IMR-90 (cell line): ENCODE measurements around the gene TTYH3. TPM values are rescaled to one million over a fixed set of nuclear protein-coding genes. Genes with fewer than 3 reads are reported as not detected.

ENCODE experiments used
- ATAC-seq: fragments of 200-7000 bp; cut with Tn5 transposase; 2 replicates; pipeline ENCODE4 v1.9.1; 2020; ENCODE audit warnings: low read depth, mild to moderate bottlenecking, moderate library complexity
- BruUV-seq: library from RNA; stranded (reverse); fragments of 400-500 nt; replicated peaks from 2 replicates; lab custom pipeline; 2021; lab: Mats Ljungman, UMichigan
- CTCF ChIA-PET: fragments of 300-600 bp; formaldehyde crosslinking; extraction: SDS; loops from one replicate; lab custom pipeline; 2021; ENCODE audit warnings: antibody characterized with exemption; lab: Yijun Ruan, JAX
- POLR2A ChIA-PET: fragments of 300-600 bp; sonication (Branson Sonifier 250); formaldehyde crosslinking; loops from one replicate; lab custom pipeline; 2022; ENCODE audit warnings: antibody characterized with exemption; ENCODE audit not compliant: unreplicated experiment; lab: Charles Lee
- DNase-seq: peaks from one replicate; pipeline ENCODE4 v3.0.0; 2013
- H2AFZ ChIP-seq: replicated peaks from 2 replicates; pipeline ENCODE3; 2013; ENCODE audit warnings: low read length, mild to moderate bottlenecking; ENCODE audit not compliant: poor library complexity
- H2AK5ac ChIP-seq: 2 replicates; pipeline ENCODE4 v1.6.1; 2013; ENCODE audit warnings: low read depth, low read length, inconsistent platforms
- H2AK9ac ChIP-seq: replicated peaks from 2 replicates; pipeline ENCODE3; 2013; ENCODE audit warnings: mild to moderate bottlenecking, low read depth, low read length, moderate library complexity; ENCODE audit not compliant: poor library complexity
- H2BK120ac ChIP-seq: 2 replicates; pipeline ENCODE4 v1.6.1; 2013; ENCODE audit warnings: low read depth, low read length, inconsistent platforms
- H2BK15ac ChIP-seq: 3 replicates; pipeline ENCODE4 v1.6.1; 2013; ENCODE audit warnings: low read depth, low read length, inconsistent platforms
- H2BK20ac ChIP-seq: 2 replicates; pipeline ENCODE4 v1.6.1; 2013; ENCODE audit warnings: low read depth, mild to moderate bottlenecking, inconsistent platforms, low read length, moderate library complexity
- H2BK5ac ChIP-seq: 2 replicates; pipeline ENCODE4 v1.6.1; 2013; ENCODE audit warnings: mild to moderate bottlenecking, low read depth, low read length, inconsistent platforms; ENCODE audit not compliant: poor library complexity, severe bottlenecking
- H3K14ac ChIP-seq: replicated peaks from 2 replicates; pipeline ENCODE4 v1.6.1; 2013; ENCODE audit warnings: low read depth, low read length, inconsistent platforms
- H3K18ac ChIP-seq: 2 replicates; pipeline ENCODE4 v1.6.1; 2013; ENCODE audit warnings: low read depth, low read length, control low read depth
- H3K23ac ChIP-seq: 2 replicates; pipeline ENCODE4 v1.6.1; 2013; ENCODE audit warnings: low read depth, low read length, inconsistent platforms
- H3K27ac ChIP-seq: 2 replicates; pipeline ENCODE4 v1.5.1; 2013; ENCODE audit warnings: mild to moderate bottlenecking, control low read depth, low read length; ENCODE audit not compliant: insufficient read depth
- H3K27me3 ChIP-seq: 2 replicates; pipeline ENCODE4 v1.6.1; 2013; ENCODE audit warnings: low read length; ENCODE audit not compliant: control insufficient read depth, insufficient read depth
- H3K36me3 ChIP-seq: 2 replicates; pipeline ENCODE4 v1.6.1; 2013; ENCODE audit warnings: low read length, mixed read lengths; ENCODE audit not compliant: control insufficient read depth, insufficient read depth
- H3K4ac ChIP-seq: 2 replicates; pipeline ENCODE4 v1.6.1; 2013; ENCODE audit warnings: low read depth, low read length, inconsistent platforms
- H3K4me1 ChIP-seq: 2 replicates; pipeline ENCODE4 v1.6.1; 2013; ENCODE audit warnings: low read length, mixed read lengths; ENCODE audit not compliant: control insufficient read depth, insufficient read depth
- H3K4me2 ChIP-seq: 2 replicates; pipeline ENCODE4 v1.6.1; 2013; ENCODE audit warnings: low read depth, mild to moderate bottlenecking, control low read depth, low read length, moderate library complexity
- H3K4me3 ChIP-seq: 2 replicates; pipeline ENCODE4 v1.5.1; 2013; ENCODE audit warnings: low read depth, mild to moderate bottlenecking, control low read depth, low read length, moderate library complexity; ENCODE audit not compliant: insufficient read depth
- H3K56ac ChIP-seq: 2 replicates; pipeline ENCODE4 v1.6.1; 2013; ENCODE audit warnings: low read length, inconsistent platforms; ENCODE audit not compliant: insufficient read depth; ENCODE audit errors: extremely low read depth
- H3K79me1 ChIP-seq, 2 experiments: 2 replicates each; pipeline ENCODE4 v1.6.1; 2013; ENCODE audit warnings: low read length in 2 of 2, inconsistent platforms in 1 of 2, low read depth in 1 of 2
- H3K9ac ChIP-seq: 2 replicates; pipeline ENCODE4 v1.6.1; 2013; ENCODE audit warnings: low read depth, low read length, control low read depth
- H3K9me1 ChIP-seq: 2 replicates; pipeline ENCODE4 v1.6.1; 2013; ENCODE audit warnings: low read length, inconsistent platforms; ENCODE audit not compliant: insufficient read depth
- H3K9me3 ChIP-seq: 2 replicates; pipeline ENCODE4 v1.6.1; 2013; ENCODE audit warnings: low read length; ENCODE audit not compliant: control insufficient read depth, insufficient read depth
- H4K20me1 ChIP-seq: 2 replicates; pipeline ENCODE4 v1.6.1; 2013; ENCODE audit warnings: low read length, inconsistent platforms; ENCODE audit not compliant: insufficient read depth
- H4K5ac ChIP-seq: 2 replicates; pipeline ENCODE4 v1.6.1; 2013; ENCODE audit warnings: mild to moderate bottlenecking, low read depth, low read length, control low read depth
- H4K8ac ChIP-seq, 2 experiments: 2 replicates each; pipeline ENCODE4 v1.6.1; 2013; ENCODE audit warnings: low read depth in 2 of 2, low read length in 2 of 2, control low read depth in 1 of 2, inconsistent platforms in 1 of 2
- H4K91ac ChIP-seq: 2 replicates; pipeline ENCODE4 v1.6.1; 2013; ENCODE audit warnings: low read depth, low read length, inconsistent platforms; ENCODE audit not compliant: insufficient read depth
- CEBPB ChIP-seq: IDR thresholded peaks from 2 replicates; pipeline ENCODE4 v1.6.1; 2012; ENCODE audit warnings: low read depth, low read length, improper control_type of control experiment
- CHD1 ChIP-seq: IDR thresholded peaks from 2 replicates; pipeline ENCODE4 v1.6.1; 2012; ENCODE audit warnings: low read depth, low read length, improper control_type of control experiment
- CTCF ChIP-seq: conservative IDR thresholded peaks from 2 replicates; pipeline ENCODE4 v1.5.1; 2012; ENCODE audit warnings: mild to moderate bottlenecking, low read depth, low read length, improper control_type of control experiment
- MAFK ChIP-seq: IDR thresholded peaks from 2 replicates; pipeline ENCODE4 v1.6.1; 2012; ENCODE audit warnings: low read depth, low read length, improper control_type of control experiment
- MAZ ChIP-seq: IDR thresholded peaks from 2 replicates; pipeline ENCODE4 v1.6.1; 2012; ENCODE audit warnings: low read depth, mild to moderate bottlenecking, low read length, improper control_type of control experiment, moderate library complexity, borderline replicate concordance
- MXI1 ChIP-seq: IDR thresholded peaks from 2 replicates; pipeline ENCODE4 v1.6.1; 2012; ENCODE audit warnings: low read depth, mild to moderate bottlenecking, low read length, moderate library complexity, borderline replicate concordance
- NFE2L2 ChIP-seq: fragments of 150-350 bp; IDR thresholded peaks from 2 replicates; pipeline ENCODE4 v1.6.1; 2016; ENCODE audit warnings: low read depth, mild to moderate bottlenecking, low read length
- POLR2A ChIP-seq: IDR thresholded peaks from 2 replicates; pipeline ENCODE4 v1.6.1; 2012; ENCODE audit warnings: mild to moderate bottlenecking, low read depth, low read length
- RAD21 ChIP-seq: IDR thresholded peaks from 2 replicates; pipeline ENCODE4 v1.6.1; 2012; ENCODE audit warnings: low read length, improper control_type of control experiment
- RCOR1 ChIP-seq: IDR thresholded peaks from 2 replicates; pipeline ENCODE4 v1.6.1; 2012; ENCODE audit warnings: mild to moderate bottlenecking, low read length, improper control_type of control experiment; ENCODE audit not compliant: insufficient replicate concordance
- SMC3 ChIP-seq: fragments of 150-350 bp; IDR thresholded peaks from 2 replicates; pipeline ENCODE4 v1.6.1; 2016; ENCODE audit warnings: low read depth, mild to moderate bottlenecking, antibody characterized with exemption, low read length, moderate library complexity
- dilution Hi-C: fragments of 300-500 bp; cut with HindIII; formaldehyde crosslinking; loops from one replicate; pipeline ENCODE4 v1.14.3; 2018; ENCODE audit warnings: low sequenced_read_pairs; ENCODE audit not compliant: unreplicated experiment
- in situ Hi-C: fragments of 300-500 bp; cut with MboI; formaldehyde crosslinking; loops from 3 replicates; pipeline ENCODE4 v1.14.3; 2019; ENCODE audit warnings: low sequenced_read_pairs, inconsistent platforms, mixed read lengths
- intact Hi-C: fragments of 100-400 bp; cut with micrococcal nuclease; formaldehyde crosslinking; loops from 2 replicates; pipeline ENCODE4 v1.10.0; 2022
- polyA plus RNA-seq, 3 experiments: library from polyadenylated mRNA; depleted of rRNA; stranded (reverse); fragments of >200 nt; gene quantifications; 2 replicates each; pipeline ENCODE4 v1.2.3, GENCODE V29; 2012; ENCODE audit warnings: low replicate concordance in 1 of 3
- total RNA-seq: library from RNA; depleted of rRNA; stranded (reverse); fragments of >200 nt; gene quantifications from 2 replicates; pipeline ENCODE4 v1.2.3, GENCODE V29; 2012
- TF ChIP-seq, protein P1 (sequence below): fragments of 150-350 bp; IDR thresholded peaks from 2 replicates; pipeline ENCODE4 v1.6.1; 2016; ENCODE audit warnings: low read depth, mild to moderate bottlenecking, low read length, moderate library complexity, borderline replicate concordance
- TF ChIP-seq, protein P2 (sequence below): fragments of 150-350 bp; IDR thresholded peaks from 2 replicates; pipeline ENCODE4 v1.6.1; 2017; ENCODE audit warnings: mild to moderate bottlenecking, antibody characterized with exemption, low read length, low read depth

TTYH3 gene
- total and polyA plus RNA-seq, 2 of the 4 experiments (the other 2 are of a cell fraction), result 5.6 to 82.6 TPM

DNA sequence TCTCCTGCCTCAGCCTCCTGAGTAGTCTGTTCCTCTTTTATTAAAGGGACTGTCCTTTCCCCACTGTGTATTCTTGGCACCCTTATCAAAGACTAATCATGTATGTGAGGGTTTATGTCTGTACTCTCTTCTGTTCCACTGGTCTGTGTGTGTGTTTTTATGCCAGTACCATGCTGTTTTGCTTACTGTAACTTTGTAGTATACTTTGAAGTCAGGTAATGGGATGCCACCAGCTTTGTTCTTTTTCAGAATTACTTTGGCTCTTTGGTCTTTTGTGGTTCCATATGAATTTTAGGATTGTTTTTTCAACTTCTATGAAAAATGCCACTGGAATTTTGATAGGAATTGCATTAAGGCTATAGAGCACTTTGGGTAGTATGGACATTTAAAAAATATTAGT is 42.1 kb downstream of the TTYH3 start:
- Histone ChIP-seq H4K5ac (no peak overlapping the region), H3K4me2 (no peak overlapping the region), H2BK5ac (no peak overlapping the region), H3K56ac (no peak overlapping the region), H3K4me3 (no peak overlapping the region), H3K4ac (no peak overlapping the region), H2BK120ac (no peak overlapping the region), H4K8ac (no peak overlapping the region), H3K23ac (no peak overlapping the region), H3K27me3 (no peaks in the 10 kb centered on the region), H2BK20ac (no peak overlapping the region), H3K18ac (no peak overlapping the region), H2AK5ac (no peak overlapping the region), H3K14ac (no peak overlapping the region), H3K9ac (no peak overlapping the region), H3K4me1 (0 out of 2 replicates have a peak, but pooled peaks cover 2% of the 10 kb centered on the region), H3K27ac (no peak overlapping the region), H3K36me3 (no peaks in the 10 kb centered on the region), H3K9me1 (no peaks in the 10 kb centered on the region), H2AFZ (no peak overlapping the region), H4K91ac (no peak overlapping the region), H2AK9ac (no peak overlapping the region), H3K9me3 (peaks cover 8% of the 10 kb centered on the region), H4K20me1 (no peaks in the 10 kb centered on the region), H3K79me1 (no peaks in the 10 kb centered on the region), H2BK15ac (no peak overlapping the region)
- POLR2A ChIA-PET, result no interaction called here
- no peak for ATAC-seq
- intact Hi-C loops, result loop anchor here (5.0 kb wide), 1 partner anchor 188 kb away; no protein-coding TSS in a partner anchor
- dilution Hi-C loops, result no loop called here
- in situ Hi-C loops, result no loop called here
- CTCF ChIA-PET, result no interaction called here
- DNase-seq, result no peak
- BruUV-seq, result no TSS peak
- TF ChIP-seq RCOR1 (no peak), POLR2A (no peak), CEBPB (no peak), SMC3 (no peak), MXI1 (no peak), MAZ (no peak), NFE2L2 (no peak), CTCF (no peak), RAD21 (no peak), MAFK (no peak), CHD1 (no peak)
- TF ChIP-seq, protein P1, sequence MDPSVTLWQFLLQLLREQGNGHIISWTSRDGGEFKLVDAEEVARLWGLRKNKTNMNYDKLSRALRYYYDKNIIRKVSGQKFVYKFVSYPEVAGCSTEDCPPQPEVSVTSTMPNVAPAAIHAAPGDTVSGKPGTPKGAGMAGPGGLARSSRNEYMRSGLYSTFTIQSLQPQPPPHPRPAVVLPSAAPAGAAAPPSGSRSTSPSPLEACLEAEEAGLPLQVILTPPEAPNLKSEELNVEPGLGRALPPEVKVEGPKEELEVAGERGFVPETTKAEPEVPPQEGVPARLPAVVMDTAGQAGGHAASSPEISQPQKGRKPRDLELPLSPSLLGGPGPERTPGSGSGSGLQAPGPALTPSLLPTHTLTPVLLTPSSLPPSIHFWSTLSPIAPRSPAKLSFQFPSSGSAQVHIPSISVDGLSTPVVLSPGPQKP, result no peak
- TF ChIP-seq, protein P2, sequence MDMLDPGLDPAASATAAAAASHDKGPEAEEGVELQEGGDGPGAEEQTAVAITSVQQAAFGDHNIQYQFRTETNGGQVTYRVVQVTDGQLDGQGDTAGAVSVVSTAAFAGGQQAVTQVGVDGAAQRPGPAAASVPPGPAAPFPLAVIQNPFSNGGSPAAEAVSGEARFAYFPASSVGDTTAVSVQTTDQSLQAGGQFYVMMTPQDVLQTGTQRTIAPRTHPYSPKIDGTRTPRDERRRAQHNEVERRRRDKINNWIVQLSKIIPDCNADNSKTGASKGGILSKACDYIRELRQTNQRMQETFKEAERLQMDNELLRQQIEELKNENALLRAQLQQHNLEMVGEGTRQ, result no peak
